GM10266 (cell line): Measurements from ENCODE around the gene IRF9.

Source experiments
- DNase-seq: peaks from one replicate; pipeline ENCODE4 v3.0.0; 2012; ENCODE audit errors: extremely low spot score
- TF ChIP-seq, protein P1 (sequence below): IDR thresholded peaks from 2 replicates; pipeline ENCODE4 v1.5.1; 2012; ENCODE audit warnings: mild to moderate bottlenecking, low read depth; ENCODE audit not compliant: control insufficient read depth, insufficient read depth; ENCODE audit errors: missing control alignments

IRF9 gene

DNA sequence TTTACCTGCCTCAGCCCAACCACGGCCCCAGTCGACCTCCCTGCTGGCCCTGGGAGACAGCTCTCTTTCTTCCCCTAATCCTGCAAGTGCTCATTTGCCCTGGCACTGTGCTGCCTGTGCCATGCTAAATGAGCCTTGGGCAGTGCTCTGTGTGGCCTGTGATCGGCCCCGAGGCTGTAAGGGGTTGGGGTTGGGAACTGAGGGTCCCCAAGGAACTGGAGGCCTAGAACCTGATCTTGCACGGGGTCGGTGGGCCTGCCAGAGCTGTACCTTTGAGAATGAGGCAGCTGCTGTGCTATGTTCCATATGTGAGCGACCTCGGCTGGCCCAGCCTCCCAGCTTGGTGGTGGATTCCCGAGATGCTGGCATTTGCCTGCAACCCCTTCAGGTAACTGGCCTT, 11.0 kb upstream of the IRF9 start:
- TF ChIP-seq, protein P1, sequence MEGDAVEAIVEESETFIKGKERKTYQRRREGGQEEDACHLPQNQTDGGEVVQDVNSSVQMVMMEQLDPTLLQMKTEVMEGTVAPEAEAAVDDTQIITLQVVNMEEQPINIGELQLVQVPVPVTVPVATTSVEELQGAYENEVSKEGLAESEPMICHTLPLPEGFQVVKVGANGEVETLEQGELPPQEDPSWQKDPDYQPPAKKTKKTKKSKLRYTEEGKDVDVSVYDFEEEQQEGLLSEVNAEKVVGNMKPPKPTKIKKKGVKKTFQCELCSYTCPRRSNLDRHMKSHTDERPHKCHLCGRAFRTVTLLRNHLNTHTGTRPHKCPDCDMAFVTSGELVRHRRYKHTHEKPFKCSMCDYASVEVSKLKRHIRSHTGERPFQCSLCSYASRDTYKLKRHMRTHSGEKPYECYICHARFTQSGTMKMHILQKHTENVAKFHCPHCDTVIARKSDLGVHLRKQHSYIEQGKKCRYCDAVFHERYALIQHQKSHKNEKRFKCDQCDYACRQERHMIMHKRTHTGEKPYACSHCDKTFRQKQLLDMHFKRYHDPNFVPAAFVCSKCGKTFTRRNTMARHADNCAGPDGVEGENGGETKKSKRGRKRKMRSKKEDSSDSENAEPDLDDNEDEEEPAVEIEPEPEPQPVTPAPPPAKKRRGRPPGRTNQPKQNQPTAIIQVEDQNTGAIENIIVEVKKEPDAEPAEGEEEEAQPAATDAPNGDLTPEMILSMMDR, result no peak
- DNase-seq, result no peak

DNA sequence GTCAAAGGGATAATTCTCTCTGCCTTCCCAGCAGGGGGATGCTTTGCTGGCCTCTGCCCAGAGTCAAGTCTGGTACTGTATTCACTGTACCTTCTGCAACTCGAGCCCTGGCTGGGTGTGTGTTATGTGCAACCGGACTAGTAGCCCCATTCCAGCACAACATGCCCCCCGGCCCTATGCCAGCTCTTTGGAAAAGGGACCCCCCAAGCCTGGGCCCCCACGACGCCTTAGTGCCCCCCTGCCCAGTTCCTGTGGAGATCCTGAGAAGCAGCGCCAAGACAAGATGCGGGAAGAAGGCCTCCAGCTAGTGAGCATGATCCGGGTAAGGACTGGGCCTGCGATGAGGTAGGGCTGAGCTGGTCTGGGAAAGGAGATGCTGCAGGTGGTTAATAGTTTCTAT, 10.5 kb upstream of the IRF9 start:
- DNase-seq, result no peak
- TF ChIP-seq, protein P1, result no peak

DNA sequence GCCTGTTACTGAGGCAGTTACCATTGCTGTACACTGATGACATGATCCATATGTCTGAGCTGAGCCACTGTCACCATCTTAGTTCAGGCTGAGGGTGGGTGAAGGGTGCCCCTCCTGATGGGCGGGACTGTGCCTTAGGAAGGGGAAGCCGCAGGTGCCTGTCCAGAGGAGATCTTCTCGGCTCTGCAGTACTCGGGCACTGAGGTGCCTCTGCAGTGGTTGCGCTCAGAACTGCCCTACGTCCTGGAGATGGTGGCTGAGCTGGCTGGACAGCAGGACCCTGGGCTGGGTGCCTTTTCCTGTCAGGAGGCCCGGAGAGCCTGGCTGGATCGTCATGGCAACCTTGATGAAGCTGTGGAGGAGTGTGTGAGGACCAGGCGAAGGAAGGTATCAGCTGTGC, 10.1 kb upstream of the IRF9 start:
- TF ChIP-seq, protein P1, result no peak
- no peak for DNase-seq

DNA sequence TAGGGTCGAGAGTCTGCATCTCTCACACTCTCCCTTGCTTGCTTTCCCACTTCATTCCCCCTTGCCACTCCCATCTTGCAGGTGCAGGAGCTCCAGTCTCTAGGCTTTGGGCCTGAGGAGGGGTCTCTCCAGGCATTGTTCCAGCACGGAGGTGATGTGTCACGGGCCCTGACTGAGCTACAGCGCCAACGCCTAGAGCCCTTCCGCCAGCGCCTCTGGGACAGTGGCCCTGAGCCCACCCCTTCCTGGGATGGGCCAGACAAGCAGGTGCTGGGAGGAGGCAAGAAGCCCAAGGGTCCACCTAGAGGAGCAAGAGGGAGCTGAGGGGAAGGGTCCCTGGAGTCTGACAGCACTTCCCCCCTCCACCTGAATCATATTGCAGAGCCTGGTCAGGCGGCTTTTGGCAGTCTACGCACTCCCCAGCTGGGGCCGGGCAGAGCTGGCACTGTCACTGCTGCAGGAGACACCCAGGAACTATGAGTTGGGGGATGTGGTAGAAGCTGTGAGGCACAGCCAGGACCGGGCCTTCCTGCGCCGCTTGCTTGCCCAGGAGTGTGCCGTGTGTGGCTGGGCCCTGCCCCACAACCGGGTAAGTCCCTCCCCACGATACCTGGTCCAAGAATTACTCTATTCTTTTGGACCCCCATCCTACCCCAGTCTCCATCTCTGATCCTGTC, 9.5 kb upstream of the IRF9 start:
- TF ChIP-seq, protein P1, result no peak
- DNase-seq, result no peak

DNA sequence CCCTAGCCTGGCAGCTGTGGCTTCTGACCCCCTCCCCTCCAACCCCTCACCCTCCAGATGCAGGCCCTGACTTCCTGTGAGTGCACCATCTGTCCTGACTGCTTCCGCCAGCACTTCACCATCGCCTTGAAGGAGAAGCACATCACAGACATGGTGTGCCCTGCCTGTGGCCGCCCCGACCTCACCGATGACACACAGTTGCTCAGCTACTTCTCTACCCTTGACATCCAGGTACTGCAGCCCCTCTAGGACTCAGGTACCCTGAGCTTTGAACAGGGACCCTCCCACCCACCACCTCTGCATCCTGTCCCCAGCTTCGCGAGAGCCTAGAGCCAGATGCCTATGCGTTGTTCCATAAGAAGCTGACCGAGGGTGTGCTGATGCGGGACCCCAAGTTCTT, 6.0 kb upstream of the IRF9 start:
- TF ChIP-seq, protein P1, result no peak
- no peak for DNase-seq

DNA sequence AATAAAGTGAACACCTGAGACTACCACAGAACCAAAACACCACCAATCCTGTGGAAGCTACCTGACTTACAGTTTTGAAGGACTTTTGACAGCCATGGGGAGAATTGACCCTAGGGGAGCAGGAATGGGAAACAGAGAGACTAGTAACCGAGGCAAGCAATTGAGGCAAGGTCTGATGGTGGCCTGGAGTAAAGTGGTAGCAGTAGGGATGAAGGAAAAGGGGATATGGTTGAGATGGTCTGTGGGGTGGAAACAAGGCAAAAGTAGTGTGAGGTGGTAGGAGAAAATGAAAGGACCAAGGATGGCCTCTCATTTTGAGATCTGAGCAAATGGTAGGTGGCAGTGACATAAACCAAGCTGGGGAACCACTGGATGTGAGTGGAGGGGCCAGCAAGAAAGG, 4.2 kb upstream of the IRF9 start:
- TF ChIP-seq, protein P1, result no peak
- no peak for DNase-seq

DNA sequence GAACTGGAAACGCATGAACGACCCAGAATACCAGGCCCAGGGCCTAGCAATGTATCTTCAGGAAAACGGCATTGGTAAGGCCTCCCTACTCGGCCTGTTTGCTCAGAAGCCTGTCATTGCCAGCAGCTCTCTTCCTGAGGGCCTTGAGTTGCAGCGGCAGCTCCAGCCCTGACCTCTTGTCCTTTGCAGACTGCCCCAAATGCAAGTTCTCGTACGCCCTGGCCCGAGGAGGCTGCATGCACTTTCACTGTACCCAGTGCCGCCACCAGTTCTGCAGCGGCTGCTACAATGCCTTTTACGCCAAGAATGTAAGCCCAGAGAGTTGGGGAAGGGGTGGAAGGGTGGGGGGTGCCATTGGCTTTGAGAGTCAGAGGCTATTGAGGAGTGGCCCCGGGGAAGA, 3.7 kb upstream of the IRF9 start:
- TF ChIP-seq, protein P1, result no peak
- DNase-seq, result no peak
